Measurements from ENCODE around the gene PRMT7. TPM values are rescaled to one million over a fixed set of nuclear protein-coding genes. Genes with fewer than 3 reads are reported as not detected.

Gene PRMT7
- total RNA-seq, 1 experiment from 2014 or later = 156 TPM

- H3K9me3 ChIP-seq = no peaks in the 10 kb centered on the region
- no peaks in the 10 kb centered on the region for H3K27me3 ChIP-seq (replicated peaks; ENCODE audit: control insufficient read depth, insufficient read depth, low read length)
- intact Hi-C loops (cut with micrococcal nuclease; ENCODE audit: unreplicated experiment) = no loop called here
- Mint-ChIP-seq H3K27me3 (ENCODE audit: insufficient read depth, unreplicated experiment) (no peaks in the 10 kb centered on the region), H3K9me3 (ENCODE audit: unreplicated experiment) (no peaks in the 10 kb centered on the region), H3K4me1 (ENCODE audit: low read depth, unreplicated experiment) (peaks cover 9% of the 10 kb centered on the region), H3K36me3 (ENCODE audit: insufficient read depth, unreplicated experiment) (peaks cover 95% of the 10 kb centered on the region), H3K4me3 (ENCODE audit: unreplicated experiment) (no peak overlapping the region), H3K27ac (ENCODE audit: unreplicated experiment) (peak overlapping the region; percentile 38)
- CTCF ChIA-PET = interaction anchor here (0.9 kb wide), 1 partner anchor 8 kb away, joined by 3 read pairs; no protein-coding TSS in a partner anchor
- TF ChIP-seq CTCF (IDR thresholded peaks at IDR 0.05; ENCODE audit: insufficient read depth in 1 of 2, low read depth in 1 of 2, low read length in 1 of 2, severe bottlenecking in 1 of 2, unreplicated experiment in 1 of 2) = no peak
- no TSS peak for BruUV-seq (replicated peaks)
- peaks cover 6% of the 10 kb centered on the region for H3K4me1 ChIP-seq
- DNase-seq = no peak
- POLR2A ChIA-PET = no interaction called here
- H3K4me3 ChIP-seq (ENCODE audit: low read depth, low read length) = no peak overlapping the region
- peaks cover 6% of the 10 kb centered on the region; the same call in 1 of the 2 replicates for H3K36me3 ChIP-seq (ENCODE audit: control insufficient read depth, insufficient read depth, low read length)
Observed at GRCh38 chr16:68346892-68347480, 36.2 kb downstream of the PRMT7 start.

GRCh38 chr16:68347605-68348004, 36.8 kb downstream of the PRMT7 start:
- no peaks in the 10 kb centered on the region for H3K9me3 Mint-ChIP-seq (ENCODE audit: unreplicated experiment)
- CTCF ChIA-PET = interaction anchor here (0.9 kb wide), 1 partner anchor 9 kb away, joined by 3 read pairs; no protein-coding TSS in a partner anchor
- no peak overlapping the region for H3K27ac Mint-ChIP-seq (ENCODE audit: unreplicated experiment)
- BruUV-seq (replicated peaks) = no TSS peak
- peaks cover 6% of the 10 kb centered on the region for H3K4me1 ChIP-seq
- peaks cover 10% of the 10 kb centered on the region for H3K4me1 Mint-ChIP-seq (ENCODE audit: low read depth, unreplicated experiment)
- no peaks in the 10 kb centered on the region for H3K27me3 Mint-ChIP-seq (ENCODE audit: insufficient read depth, unreplicated experiment)
- POLR2A ChIA-PET = no interaction called here
- H3K27me3 ChIP-seq (replicated peaks; ENCODE audit: control insufficient read depth, insufficient read depth, low read length) = no peaks in the 10 kb centered on the region
- intact Hi-C loops (cut with micrococcal nuclease; ENCODE audit: unreplicated experiment) = no loop called here
- no peaks in the 10 kb centered on the region for H3K9me3 ChIP-seq
- TF ChIP-seq CTCF (IDR thresholded peaks at IDR 0.05; ENCODE audit: insufficient read depth in 1 of 2, low read depth in 1 of 2, low read length in 1 of 2, severe bottlenecking in 1 of 2, unreplicated experiment in 1 of 2) = no peak
- H3K4me3 ChIP-seq (ENCODE audit: low read depth, low read length) = no peak overlapping the region
- peaks cover 95% of the 10 kb centered on the region for H3K36me3 Mint-ChIP-seq (ENCODE audit: insufficient read depth, unreplicated experiment)
- no peak overlapping the region for H3K4me3 Mint-ChIP-seq (ENCODE audit: unreplicated experiment)
- DNase-seq = no peak
- peaks cover 4% of the 10 kb centered on the region; the same call in 1 of the 2 replicates for H3K36me3 ChIP-seq (ENCODE audit: control insufficient read depth, insufficient read depth, low read length)

- peaks cover 7% of the 10 kb centered on the region for H3K36me3 ChIP-seq (ENCODE audit: control insufficient read depth, insufficient read depth, low read length)
- POLR2A ChIA-PET = interaction anchor here (0.6 kb wide), 1 partner anchor 91 kb away, joined by 3 read pairs; no protein-coding TSS in a partner anchor
- no peak overlapping the region for H3K4me3 Mint-ChIP-seq (ENCODE audit: unreplicated experiment)
Observed at GRCh38 chr16:68348639-68349445, 38.0 kb downstream of the PRMT7 start.

More at GRCh38 chr16:68348639-68349445, 38.0 kb downstream of the PRMT7 start:
- intact Hi-C loops (cut with micrococcal nuclease; ENCODE audit: unreplicated experiment) = no loop called here
- DNase-seq = no peak
- Mint-ChIP-seq H3K27ac (ENCODE audit: unreplicated experiment) (peak overlapping the region; percentile 23), H3K4me1 (ENCODE audit: low read depth, unreplicated experiment) (peaks cover 10% of the 10 kb centered on the region), H3K9me3 (ENCODE audit: unreplicated experiment) (no peaks in the 10 kb centered on the region), H3K27me3 (ENCODE audit: insufficient read depth, unreplicated experiment) (no peaks in the 10 kb centered on the region), H3K36me3 (ENCODE audit: insufficient read depth, unreplicated experiment) (peaks cover 98% of the 10 kb centered on the region)
- no TSS peak for BruUV-seq (replicated peaks)
- peaks cover 6% of the 10 kb centered on the region for H3K4me1 ChIP-seq
- H3K27me3 ChIP-seq (replicated peaks; ENCODE audit: control insufficient read depth, insufficient read depth, low read length) = no peaks in the 10 kb centered on the region
- TF ChIP-seq CTCF (IDR thresholded peaks at IDR 0.05; ENCODE audit: insufficient read depth in 1 of 2, low read depth in 1 of 2, low read length in 1 of 2, severe bottlenecking in 1 of 2, unreplicated experiment in 1 of 2) = no peak
- H3K9me3 ChIP-seq = no peaks in the 10 kb centered on the region
- H3K4me3 ChIP-seq (ENCODE audit: low read depth, low read length) = no peak overlapping the region
- CTCF ChIA-PET = no interaction called here

Data from Caco-2 (cell line).